Activated CD8-positive, alpha-beta memory T cell treated with anti-CD3 and anti-CD28 coated beads for 4 hours (primary cell): Measurements from ENCODE around the gene PEX11A.

Source experiments
- DNase-seq, 2 donors: peaks; one replicate each; pipeline ENCODE4 v3.0.0-alpha.2; 2020; ENCODE audit warnings: low read depth in 2 of 2

The PEX11A gene

DNA sequence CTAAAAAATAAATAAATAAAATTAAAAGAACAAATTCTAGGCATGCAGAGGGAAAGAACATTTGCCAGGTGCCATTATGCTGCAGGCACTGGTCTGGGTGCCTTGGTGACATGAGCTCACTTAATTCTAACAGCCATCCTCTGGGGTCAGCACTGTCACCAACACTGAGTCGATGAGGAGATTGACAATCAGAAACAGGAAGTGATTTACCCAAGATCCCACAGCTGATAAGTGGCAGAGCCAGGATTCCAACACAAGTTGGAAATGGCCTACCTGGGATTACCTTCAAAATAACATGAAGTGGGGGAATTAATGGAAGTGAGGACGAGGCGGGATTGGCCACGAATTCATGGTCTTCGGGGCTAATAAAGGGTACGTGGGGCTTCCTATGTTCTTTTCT lies 14.9 kb downstream of the PEX11A start:
- DNase-seq, result no peak

DNA sequence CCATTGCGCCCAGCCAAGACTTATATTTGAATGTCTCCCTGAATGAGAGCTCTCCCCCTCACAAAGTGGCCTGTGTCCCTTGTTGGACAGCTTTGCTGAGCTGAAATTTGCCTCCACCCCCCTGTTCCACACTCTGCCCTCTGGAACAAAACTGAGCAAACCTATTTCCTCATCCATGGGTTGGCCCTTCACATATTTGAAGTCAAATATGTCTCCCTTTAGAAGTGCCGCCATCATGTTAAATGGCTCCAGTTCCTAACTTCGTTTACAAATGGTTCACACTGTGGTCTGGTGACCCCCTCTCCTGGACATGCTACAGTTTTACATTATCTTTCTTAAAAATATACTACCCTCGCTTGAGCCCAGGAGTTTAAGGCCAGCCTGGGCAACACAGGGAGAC lies 16.0 kb downstream of the PEX11A start:
- DNase-seq, result no peak

DNA sequence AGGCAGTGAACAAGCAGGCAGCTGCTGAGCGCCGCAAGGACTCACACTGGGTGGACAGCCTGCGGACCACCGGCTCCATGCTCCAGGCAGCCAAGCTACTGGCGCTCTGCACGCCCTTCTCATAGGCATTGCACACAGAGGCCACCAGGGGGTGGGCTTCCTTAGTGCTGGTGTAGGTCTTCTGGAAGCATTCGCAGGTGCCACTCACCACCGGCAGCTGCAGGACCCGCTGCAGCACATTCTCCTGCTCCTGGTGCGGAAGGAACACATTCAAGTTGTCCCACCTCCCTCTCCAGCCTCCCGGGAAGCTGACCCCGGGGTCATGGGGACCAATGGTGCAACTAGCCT lies 17.4 kb downstream of the PEX11A start:
- DNase-seq, result no peak

GRCh38 chr15:89672221-89673164 lies 18.1 kb downstream of the PEX11A start:
- DNase-seq, result no peak

GRCh38 chr15:89671687-89672086 lies 18.9 kb downstream of the PEX11A start:
- no peak for DNase-seq

DNA sequence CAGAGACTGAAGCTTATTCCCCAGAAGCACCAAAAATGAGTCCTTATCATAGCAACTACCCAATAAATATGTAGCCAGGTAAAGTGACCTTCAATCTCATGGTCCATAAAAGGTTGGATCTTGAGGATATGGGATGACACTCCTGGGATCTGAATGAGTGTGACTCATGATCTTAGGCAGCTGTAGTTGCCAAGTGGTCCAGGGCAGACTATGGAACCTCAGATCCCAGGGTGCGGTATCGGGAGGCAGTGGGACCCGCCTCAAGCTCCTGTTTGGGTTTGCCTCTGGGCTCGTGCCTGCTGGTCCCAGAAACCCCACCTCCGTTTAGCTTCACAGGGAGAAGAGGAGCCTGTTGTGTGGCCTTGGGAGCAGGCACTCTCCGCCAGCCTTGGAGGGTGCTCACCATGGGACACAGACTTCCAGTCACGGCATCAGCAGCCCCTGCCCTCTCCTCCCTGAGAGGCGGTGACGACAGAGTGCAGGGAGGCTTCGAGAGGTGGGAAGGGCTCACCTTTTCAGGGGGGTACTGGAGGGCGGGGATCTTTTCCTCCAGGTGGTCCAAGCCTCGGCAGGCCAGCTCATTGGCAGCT lies 19.5 kb downstream of the PEX11A start:
- no peak for DNase-seq

GRCh38 chr15:89669941-89670340 lies 20.6 kb downstream of the PEX11A start:
- no peak for DNase-seq

- DNase-seq, result no peak
Observed at GRCh38 chr15:89669309-89669865, 21.2 kb downstream of the PEX11A start.

DNA sequence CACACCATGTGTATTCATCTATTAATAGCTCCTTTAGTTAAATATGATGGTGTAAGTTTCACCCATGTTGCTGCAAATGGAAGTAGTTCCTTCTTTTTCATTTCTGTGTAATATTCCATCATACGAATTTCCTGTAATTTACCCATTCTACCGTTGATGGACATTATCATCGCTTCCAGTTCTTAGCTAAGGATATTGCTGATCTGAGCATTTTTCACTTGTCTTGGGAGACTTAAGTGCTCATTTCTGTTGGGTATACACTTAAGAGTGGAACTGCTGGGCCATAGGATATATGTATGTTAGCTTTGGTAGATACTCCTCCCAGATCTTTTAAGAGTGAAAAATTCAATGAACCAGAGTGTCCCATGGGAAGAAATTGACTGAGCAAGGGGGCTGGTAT lies 22.4 kb downstream of the PEX11A start:
- no peak for DNase-seq

DNA sequence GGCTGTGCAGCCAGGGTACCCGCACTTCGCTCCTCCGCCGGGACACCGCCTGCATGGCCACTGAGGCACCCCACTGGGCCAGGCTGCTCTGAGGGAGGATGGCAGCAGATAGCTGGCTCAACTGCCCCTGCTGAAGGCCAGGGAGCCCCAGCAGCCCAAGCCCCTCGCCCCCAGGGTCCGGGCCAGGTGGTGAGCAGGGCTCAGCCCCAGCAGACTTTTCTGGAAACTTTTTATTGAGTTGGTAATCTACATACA lies 22.9 kb downstream of the PEX11A start:
- no peak for DNase-seq

DNA sequence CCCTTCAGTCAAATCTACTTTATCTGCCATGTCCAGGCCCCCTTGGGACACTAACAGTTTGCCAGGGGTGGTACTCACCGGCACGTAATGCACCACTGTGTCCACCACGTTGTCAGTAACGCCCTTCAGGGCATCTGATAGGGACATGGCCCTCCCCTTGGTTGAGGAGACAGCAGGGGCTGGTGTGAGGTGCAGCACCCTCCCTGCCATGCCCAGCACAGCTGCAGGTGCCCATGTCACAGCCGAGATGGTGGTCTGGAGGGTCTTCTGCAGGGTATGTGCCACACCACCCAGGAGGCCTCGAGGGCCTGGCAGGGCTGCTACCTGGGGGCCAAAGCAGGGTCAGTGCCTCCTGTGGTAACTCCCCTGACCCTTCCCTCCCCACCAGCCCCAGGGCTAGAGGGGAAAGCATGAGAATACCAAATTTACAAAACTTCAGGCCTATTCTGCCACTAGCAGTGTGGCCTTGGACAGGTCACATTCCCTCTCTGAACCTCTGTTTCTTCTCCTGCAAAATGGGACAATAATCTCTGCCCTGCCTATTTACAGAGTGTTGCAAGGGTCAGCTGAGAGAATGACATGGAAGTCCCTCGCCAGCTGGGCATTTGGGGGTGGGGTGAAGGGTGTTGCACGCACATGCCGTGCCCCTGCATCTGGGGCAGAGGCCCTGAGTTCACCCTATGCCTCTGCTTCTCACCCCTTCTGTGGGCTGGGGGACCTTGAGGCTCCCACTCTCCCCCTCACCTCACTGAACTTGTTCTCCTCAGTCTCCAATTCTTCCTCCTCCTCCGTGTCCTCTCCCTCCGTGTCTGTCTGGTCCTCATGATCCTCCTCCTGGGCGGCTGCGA lies 23.5 kb downstream of the PEX11A start:
- no peak for DNase-seq

- DNase-seq, result no peak
Observed at GRCh38 chr15:89666184-89666857, 24.2 kb downstream of the PEX11A start.

GRCh38 chr15:89665449-89666181 lies 24.9 kb downstream of the PEX11A start:
- no peak for DNase-seq

GRCh38 chr15:89664441-89665350 lies 25.9 kb downstream of the PEX11A start:
- DNase-seq, result no peak

GRCh38 chr15:89662893-89663626 lies 27.5 kb downstream of the PEX11A start:
- no peak for DNase-seq

- DNase-seq, result no peak
Observed at GRCh38 chr15:89660556-89660955, 30.0 kb downstream of the PEX11A start.

DNA sequence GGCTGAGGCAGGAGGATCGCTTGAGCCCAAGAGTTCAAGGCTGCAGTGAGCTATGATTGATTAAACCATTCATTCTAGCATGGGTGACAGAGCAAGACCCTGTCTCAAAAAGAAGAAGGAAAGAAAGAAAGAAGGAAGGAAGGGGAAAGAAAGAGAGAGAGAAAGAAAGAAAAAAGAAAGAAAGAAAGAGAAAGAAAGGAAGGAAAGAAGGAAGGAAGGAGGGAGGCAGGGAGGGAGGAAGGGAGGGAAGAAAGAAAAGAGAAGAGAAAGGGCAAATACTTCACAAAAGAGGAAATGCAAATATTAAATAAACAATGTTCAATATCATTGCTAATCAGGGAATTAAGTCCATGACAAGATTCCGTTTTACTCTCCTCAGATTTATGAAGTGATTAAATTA lies 31.3 kb downstream of the PEX11A start:
- no peak for DNase-seq

DNA sequence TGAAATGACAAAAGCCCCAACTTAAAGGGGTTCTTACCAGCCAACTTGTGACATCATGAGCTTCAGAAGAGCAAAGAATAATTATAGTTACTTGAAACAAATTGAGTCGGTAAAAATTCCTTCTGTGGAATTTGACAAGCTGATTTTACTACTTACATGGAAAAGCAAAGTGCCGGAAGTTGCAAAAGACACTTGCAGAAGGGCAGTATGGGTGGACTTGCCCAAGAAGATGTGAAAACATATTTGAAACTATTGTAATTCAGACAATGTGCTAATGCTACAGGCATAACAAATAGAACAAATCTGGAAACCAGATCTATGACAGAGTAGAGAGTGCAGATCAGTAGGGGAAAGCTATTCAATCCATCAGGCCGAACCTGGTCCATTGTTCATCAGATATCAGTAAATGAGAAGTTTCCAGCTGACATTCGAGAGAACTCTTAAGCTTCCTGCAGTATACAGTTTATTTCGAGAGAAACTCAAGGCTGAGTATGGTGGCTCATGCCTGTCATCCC lies 32.8 kb downstream of the PEX11A start:
- DNase-seq, result no peak

DNA sequence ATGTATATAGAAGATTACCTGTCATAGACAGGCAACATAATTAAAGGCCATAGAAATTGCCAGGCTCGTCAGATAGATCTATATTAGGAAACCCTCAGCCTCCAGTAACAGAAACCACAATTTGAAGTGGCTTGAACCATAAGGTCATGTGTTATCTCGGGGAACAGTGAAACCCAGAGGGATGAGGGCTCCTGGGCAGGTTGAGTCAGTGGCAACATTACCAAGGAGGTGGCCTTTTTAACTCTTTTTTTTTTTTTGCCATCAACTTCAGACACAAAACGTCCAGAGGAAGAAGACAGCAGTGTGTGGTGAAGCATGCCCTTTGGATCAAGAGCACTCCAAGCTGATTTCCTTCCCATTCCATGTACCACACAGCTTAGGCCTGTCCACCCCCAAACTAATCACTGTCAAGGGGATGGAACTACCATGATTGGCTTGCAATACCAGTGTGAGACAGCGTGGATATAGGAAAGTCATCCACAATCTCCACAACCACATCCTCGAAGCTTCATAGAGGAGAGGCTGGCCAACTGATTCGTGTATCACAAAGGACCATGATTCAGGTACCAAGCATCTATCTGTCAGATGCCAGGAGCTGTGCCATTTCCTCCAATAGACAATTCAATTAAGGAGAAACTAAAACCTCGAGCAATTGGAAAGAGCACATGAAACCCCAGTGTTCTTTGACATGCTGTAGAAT lies 34.3 kb downstream of the PEX11A start:
- DNase-seq, result no peak
